HL-60/S4 (cell line): ENCODE data around the gene CPNE4.
"Not testable (repeated sequence)": the region's sequence is repeated elsewhere in the genome, so short reads cannot be mapped to it uniquely, and the experiment has no call there.

Experiments used
- in situ Hi-C: fragments of 300-500 bp; cut with MboI; formaldehyde crosslinking; loops from 2 replicates; pipeline ENCODE4 v1.14.3; 2022; ENCODE audit warnings: low sequenced_read_pairs

CPNE4 gene

GRCh38 chr3:131973731-131974130 lies 61.1 kb downstream of the CPNE4 start:
- in situ Hi-C loops: no loop called here

DNA sequence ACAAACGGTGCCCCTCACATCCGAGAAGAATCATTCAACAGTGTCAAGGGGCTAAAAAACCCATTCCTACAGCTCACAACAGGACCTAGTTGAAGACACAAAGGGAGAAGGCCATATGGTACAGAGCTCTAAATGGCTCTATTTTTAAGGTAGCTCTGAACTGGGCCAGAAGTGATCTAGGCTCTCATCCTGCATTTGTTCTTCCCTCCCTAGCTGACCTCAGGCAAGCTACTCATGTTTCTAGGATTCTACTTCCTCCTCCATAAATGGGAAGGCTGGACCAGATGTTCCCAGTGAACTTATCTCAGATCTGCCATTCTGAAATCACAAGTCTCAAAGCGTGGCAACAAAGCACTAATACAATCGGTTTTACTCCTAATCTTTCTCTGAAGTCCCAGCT lies 62.3 kb downstream of the CPNE4 start:
- in situ Hi-C loops: no loop called here

- in situ Hi-C loops: no loop called here
Measured at GRCh38 chr3:131972091-131972490, 62.7 kb downstream of the CPNE4 start.

- in situ Hi-C loops: not testable (repeated sequence)
Measured at GRCh38 chr3:131963442-131963841, 71.4 kb downstream of the CPNE4 start.

DNA sequence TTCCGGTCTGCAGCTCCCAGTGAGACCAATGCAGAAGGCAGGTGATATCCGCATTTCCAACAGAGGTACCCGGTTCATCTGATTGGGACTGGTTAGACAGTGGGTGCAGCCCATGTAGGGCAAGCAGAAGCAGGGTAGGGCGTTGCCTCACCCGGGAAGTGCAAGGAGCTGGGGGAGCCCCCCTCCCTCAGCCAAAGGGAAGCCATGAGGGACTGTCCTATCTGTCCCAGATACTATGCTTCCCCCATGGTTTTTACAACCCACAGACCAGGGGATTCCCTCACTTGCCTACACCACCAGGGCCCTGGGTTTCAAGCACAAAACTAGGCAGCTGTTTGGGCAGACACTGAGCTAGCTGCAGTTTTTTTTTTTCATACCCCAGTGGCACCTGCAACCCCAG lies 71.8 kb downstream of the CPNE4 start:
- in situ Hi-C loops: no loop called here

- in situ Hi-C loops: no loop called here
Measured at GRCh38 chr3:131960324-131960723, 74.5 kb downstream of the CPNE4 start.

DNA sequence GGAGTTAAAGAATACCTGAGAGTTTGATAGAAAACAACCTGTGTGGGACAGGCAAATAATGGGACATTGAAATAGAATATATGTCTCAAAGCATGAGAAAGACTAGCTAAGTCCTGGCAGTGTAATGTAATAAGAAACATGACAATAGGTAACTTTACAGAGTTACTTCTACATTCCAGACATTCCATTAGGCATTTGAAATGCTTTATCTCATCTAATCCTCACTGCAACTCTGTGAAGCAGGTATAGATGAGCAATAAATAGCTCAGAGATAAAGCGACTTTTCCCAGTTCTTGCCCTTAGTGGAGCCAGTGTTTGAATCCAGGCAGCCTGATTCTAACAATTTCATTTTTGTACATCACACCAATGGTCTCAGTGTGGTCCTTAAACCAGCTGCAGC lies 76.8 kb downstream of the CPNE4 start:
- in situ Hi-C loops: no loop called here

DNA sequence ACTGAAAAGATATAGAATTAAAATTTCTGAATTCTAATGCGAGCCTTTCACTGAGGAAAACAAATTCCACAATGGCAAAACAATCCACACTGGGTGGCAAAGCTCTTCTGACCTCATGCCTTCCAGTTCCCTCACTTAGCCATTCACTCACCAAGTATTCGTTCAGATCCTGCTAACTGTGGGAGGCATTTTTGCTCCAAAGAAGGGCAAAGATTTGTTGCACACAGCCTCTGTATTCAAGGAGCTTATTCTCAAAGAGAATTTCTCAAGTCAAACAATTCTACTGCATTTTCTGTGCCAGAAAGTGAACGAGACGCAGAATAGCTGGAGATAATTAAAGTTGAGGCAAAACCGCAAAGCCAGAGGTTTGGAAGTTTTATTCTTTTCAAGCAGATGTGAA lies 77.3 kb downstream of the CPNE4 start:
- in situ Hi-C loops: no loop called here

- in situ Hi-C loops: no loop called here
Measured at GRCh38 chr3:131948806-131949205, 86.0 kb downstream of the CPNE4 start.

DNA sequence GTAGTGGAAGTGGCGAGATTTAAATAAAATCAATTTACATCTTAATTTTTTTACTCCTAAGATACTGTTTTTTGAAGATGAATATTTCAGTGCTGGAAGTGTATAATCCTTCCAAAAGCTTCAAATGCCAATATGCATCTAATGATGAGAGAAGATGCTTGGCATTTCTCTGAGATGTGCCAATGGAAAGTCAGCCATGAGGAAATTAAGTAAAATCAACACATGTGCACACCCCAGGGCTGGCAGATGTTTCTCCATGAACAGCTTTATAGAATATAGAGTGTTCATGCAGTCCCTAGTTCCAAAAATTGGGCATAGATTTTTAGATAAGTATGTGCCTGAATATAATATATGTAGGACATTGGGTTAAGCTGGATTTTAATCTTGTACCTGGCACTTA lies 90.1 kb downstream of the CPNE4 start:
- in situ Hi-C loops: no loop called here

DNA sequence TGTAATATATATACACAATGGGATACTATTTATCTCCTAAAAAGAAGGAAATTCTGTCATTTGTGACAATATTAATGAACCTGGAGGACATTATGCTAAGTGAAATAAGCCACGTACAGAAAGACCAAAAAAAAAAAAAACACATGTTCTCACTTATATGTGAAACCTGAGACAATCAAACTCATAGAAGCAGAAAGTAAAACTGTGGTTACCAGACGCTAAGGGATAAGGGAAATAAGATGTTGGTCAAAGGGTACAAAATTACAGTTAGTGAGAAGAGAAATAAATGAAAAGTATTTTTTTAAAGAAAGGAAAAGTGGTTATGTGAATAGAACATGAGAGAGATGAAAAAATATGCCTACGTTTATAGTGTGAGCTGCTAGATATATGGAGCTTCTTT lies 101.1 kb downstream of the CPNE4 start:
- in situ Hi-C loops: no loop called here

DNA sequence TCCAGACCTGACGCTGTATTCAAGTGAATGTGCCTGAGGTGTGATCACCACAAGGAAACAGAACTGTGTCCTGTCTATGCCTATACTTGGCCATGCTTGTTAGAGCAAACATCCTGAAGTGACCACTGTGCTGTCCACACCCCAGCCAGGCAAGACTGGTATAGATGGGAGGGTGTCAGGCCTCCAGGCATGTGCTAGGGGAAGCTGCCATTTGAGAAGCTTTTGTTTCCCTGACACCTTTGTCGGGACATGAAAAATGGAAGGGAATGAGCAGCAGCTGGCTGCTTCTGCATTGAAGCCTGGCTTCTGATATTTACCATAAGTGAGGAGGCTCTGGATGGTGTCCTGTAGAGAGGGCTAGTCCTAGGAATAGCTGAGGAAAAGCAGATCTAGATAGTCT lies 106.2 kb downstream of the CPNE4 start:
- in situ Hi-C loops: no loop called here

DNA sequence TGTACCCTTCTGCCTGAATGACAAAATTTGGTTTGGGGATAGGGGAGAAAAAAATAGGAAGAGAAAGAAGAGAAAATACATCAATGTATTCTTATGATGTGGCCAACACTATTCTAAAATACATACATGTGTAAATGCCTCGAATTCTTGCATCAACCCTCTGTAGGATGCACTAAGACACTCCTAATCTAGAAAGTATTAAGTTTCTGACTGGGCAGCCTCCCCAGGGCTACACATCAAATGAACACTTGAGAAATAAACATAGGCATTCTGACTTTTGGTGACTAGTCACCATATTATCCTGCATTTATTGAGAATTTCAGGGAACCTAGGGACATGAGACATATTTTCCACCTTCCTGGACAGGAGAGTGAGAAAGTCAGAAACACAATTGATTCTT lies 109.2 kb downstream of the CPNE4 start:
- in situ Hi-C loops: no loop called here

DNA sequence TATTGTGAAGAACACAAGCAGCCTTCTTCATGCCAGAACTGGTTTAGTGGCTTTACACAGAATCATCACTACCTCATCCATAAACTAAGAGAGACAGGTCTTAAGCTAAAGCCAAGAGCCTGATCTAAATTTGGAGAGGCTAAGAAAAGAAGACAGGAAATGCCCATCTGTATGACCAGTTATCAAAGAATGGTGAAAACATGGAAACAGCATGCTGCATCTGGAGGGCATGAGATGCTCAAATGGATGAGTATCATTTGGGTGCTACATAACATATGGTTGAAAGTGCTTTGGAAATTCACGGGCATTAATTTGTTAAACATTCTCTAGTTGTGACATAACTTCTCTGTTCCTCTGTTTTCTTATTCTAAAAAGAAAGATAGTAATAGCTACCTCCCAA lies 112.5 kb downstream of the CPNE4 start:
- in situ Hi-C loops: no loop called here

- in situ Hi-C loops: no loop called here
Measured at GRCh38 chr3:131917006-131917405, 117.8 kb downstream of the CPNE4 start.

- in situ Hi-C loops: no loop called here
Measured at GRCh38 chr3:131914090-131914691, 120.6 kb downstream of the CPNE4 start.

DNA sequence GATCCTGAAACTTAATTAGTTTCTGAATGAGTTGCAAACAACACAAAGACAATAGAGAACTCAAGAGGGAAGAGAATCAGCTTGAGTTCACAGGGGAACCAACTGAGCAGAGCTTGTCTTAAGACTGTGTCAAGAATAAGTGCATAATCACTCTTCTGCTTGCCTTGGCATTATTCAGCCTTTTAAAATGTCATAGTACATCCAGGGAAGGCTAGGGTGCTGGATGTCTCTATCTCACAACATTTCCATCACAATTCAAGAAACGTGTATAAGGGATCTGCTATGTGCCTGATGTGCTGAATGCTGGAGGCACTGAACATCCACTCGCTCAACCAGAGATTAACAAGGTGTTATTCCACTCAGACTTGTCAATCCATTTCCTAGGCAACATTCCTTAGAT lies 122.6 kb downstream of the CPNE4 start:
- in situ Hi-C loops: no loop called here

- in situ Hi-C loops: no loop called here
Measured at GRCh38 chr3:131907796-131908195, 127.0 kb downstream of the CPNE4 start.

GRCh38 chr3:131903988-131904415 lies 130.8 kb downstream of the CPNE4 start:
- in situ Hi-C loops: no loop called here

GRCh38 chr3:131901686-131902085 lies 133.1 kb downstream of the CPNE4 start:
- in situ Hi-C loops: no loop called here

DNA sequence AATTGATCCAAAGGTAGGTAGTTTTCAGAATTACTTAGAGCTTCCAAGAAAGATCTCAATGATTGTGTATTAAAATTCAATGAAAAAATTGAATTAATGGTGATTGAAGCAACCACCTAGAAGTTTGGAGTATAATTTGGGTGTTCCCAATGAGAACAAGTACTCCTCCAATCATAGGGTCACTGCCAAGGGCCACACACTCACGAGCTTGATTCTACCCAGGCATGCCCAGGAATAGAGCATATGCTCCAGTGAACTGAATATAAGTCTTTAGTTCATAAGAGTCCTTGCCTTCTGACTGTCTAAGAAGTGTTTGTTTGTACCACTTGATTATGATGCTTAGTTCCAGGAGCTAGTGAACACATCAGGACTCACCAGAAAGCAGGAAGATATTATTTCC lies 133.9 kb downstream of the CPNE4 start:
- in situ Hi-C loops: no loop called here

- in situ Hi-C loops: no loop called here
Measured at GRCh38 chr3:131899021-131899420, 135.8 kb downstream of the CPNE4 start.

DNA sequence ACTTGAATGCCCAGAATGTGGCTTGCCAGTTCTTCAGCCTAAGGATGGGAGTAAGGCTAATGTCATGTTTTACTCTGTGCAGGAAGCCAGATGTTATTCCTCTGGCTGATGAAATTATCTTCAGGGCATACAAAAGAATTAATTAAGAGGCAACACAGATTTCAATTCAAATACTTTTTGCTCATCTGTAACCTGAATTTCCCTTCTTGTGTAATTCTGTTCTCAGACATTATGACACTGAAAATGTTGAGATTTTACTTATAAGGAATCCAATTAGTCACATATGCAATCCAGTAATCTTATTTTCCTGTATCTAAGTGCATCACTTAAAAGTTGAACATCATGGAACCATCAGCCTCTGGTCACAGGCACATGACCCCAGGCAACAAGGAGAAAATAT lies 136.5 kb downstream of the CPNE4 start:
- in situ Hi-C loops: no loop called here
